Fibroblast of the aortic adventitia (primary cell): ENCODE results near the gene ZNF692. TPM values are rescaled to one million over a fixed set of nuclear protein-coding genes. Genes with fewer than 3 reads are reported as not detected.

ENCODE experiments used
- DNase-seq: peaks from one replicate; pipeline ENCODE4 v3.0.0-alpha.2; 2010; ENCODE audit warnings: low read depth
- H3K4me3 ChIP-seq: 2 replicates; pipeline ENCODE4 v1.5.1; 2011; ENCODE audit warnings: low read depth, mild to moderate bottlenecking, control low read depth, low read length, moderate library complexity
- total RNA-seq: library from RNA; depleted of rRNA; stranded (reverse); fragments of >200 nt; gene quantifications from 2 replicates; pipeline ENCODE4 v1.2.3, GENCODE V29; 2012; ENCODE audit warnings: low replicate concordance
- TF ChIP-seq, protein P1 (sequence below): IDR thresholded peaks from 2 replicates; pipeline ENCODE4 v1.5.1; 2011; ENCODE audit warnings: mild to moderate bottlenecking, low read length, control low read depth, inconsistent platforms; ENCODE audit not compliant: insufficient read depth

Gene ZNF692
- total RNA-seq, 1 donor, result 8.9 TPM

GRCh38 chr1:248849152-248849551 is 9.7 kb downstream of the ZNF692 start:
- TF ChIP-seq, protein P1, sequence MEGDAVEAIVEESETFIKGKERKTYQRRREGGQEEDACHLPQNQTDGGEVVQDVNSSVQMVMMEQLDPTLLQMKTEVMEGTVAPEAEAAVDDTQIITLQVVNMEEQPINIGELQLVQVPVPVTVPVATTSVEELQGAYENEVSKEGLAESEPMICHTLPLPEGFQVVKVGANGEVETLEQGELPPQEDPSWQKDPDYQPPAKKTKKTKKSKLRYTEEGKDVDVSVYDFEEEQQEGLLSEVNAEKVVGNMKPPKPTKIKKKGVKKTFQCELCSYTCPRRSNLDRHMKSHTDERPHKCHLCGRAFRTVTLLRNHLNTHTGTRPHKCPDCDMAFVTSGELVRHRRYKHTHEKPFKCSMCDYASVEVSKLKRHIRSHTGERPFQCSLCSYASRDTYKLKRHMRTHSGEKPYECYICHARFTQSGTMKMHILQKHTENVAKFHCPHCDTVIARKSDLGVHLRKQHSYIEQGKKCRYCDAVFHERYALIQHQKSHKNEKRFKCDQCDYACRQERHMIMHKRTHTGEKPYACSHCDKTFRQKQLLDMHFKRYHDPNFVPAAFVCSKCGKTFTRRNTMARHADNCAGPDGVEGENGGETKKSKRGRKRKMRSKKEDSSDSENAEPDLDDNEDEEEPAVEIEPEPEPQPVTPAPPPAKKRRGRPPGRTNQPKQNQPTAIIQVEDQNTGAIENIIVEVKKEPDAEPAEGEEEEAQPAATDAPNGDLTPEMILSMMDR, result no peak
- DNase-seq, result no peak
- H3K4me3 ChIP-seq, result no peak overlapping the region

GRCh38 chr1:248848602-248849001 is 10.3 kb downstream of the ZNF692 start:
- H3K4me3 ChIP-seq, result no peak overlapping the region
- DNase-seq, result no peak
- TF ChIP-seq, protein P1, result no peak

DNA sequence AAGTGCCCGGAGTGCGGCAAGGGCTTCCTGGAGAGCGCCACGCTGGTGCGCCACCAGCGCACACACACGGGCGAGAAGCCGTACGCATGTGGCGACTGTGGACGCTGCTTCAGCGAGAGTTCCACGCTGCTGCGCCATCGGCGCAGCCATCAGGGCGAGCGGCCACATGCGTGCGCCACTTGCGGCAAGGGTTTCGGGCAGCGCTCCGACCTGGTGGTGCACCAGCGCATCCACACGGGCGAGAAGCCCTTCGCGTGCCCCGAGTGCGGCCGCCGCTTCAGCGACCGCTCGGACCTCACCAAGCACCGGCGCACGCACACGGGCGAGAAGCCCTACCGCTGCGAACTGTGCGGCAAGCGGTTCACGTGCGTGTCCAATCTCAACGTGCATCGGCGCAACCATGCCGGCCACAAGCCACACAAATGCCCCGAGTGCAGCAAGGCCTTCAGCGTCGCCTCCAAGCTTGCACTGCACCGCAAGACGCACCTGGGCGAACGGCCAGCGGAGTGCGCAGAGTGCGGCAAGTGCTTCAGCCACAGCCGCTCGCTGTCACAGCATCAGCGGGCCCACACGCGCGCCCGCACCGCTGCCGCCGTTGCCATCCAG is 10.8 kb downstream of the ZNF692 start:
- H3K4me3 ChIP-seq, result no peak overlapping the region
- DNase-seq, result no peak
- TF ChIP-seq, protein P1, result no peak

GRCh38 chr1:248847181-248847955 is 11.5 kb downstream of the ZNF692 start:
- TF ChIP-seq, protein P1, result no peak
- H3K4me3 ChIP-seq, result no peak overlapping the region
- DNase-seq, result no peak

DNA sequence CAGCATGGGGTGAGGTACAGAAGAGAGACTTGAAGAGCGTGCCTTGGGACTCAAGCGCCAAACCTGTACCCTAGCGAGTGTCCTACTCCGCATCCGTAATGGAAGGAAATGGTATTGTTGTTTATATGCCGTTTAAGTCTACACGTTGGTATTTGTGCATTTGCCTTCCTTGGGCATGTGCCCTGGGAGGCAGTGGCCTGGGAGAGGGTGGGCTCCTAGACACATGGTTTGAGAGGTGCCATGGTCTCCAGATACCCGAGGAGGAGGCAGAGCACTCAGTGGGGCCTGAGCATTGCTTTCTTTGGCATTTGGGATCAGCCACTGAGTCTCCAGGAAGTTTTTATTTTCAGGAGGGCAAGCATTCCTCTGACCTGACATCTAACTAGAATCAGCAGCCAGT is 14.4 kb downstream of the ZNF692 start:
- TF ChIP-seq, protein P1, result no peak
- DNase-seq, result no peak

DNA sequence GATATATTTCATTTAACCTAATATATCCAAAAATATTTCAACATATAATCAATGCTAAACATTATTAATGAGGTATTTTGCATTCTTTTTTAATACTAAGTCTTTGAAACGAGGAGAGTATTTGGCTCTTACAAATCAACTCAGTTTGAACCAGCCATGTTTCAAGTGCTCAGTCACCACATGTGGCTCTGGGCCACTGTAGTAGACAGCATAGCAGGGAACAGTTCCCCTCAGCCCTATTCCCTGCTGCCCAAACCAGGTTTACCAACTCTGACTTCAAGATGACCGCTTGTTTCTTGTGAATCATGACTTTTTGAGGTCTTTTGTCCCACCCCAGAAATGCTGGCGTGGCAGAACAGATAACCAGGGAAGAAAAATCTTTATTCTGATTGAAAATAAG is 15.2 kb downstream of the ZNF692 start:
- no peak for DNase-seq
- H3K4me3 ChIP-seq, result no peak overlapping the region
- TF ChIP-seq, protein P1, result no peak

More for the DNA sequence above, 14.4 kb downstream of the ZNF692 start:
- no peak overlapping the region for H3K4me3 ChIP-seq
